GM10266 (cell line): ENCODE measurements around the gene NFKBIE.

Source experiments
- DNase-seq: peaks from one replicate; pipeline ENCODE4 v3.0.0; 2012; ENCODE audit errors: extremely low spot score
- TF ChIP-seq, protein P1 (sequence below): IDR thresholded peaks from 2 replicates; pipeline ENCODE4 v1.5.1; 2012; ENCODE audit warnings: mild to moderate bottlenecking, low read depth; ENCODE audit not compliant: control insufficient read depth, insufficient read depth; ENCODE audit errors: missing control alignments

The NFKBIE gene

DNA sequence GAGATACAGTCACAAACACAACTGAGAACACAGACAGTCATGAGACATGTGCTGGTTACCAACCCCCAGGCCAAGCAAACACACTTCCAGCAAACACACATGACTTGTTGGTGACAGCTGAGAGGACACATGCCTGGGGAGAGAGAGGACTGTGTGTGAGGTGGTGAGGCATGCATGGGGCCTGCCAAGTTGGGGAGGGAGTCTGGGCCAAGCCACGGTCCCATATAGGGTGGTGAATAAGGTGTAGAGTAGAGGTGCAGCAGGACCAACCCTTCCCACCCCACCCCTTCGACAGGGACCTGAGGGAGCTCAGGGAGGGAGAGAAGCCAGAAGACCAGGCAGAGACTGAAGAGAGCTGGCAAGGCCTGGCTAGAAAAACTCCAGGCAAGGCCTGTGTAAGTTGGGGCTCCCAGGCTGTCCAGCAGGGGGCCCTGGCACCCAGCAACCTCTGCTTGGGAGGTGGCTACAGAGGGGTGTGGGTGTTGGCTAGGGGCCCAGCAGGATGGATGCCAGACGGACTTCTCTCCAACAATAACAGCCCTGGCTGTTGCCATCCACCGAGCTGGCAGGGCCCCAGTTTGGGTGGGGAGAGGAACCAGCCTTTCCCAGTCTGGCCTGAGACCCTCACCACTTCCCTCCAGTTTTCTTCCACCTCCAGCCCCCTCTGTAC lies 43.9 kb downstream of the NFKBIE start:
- TF ChIP-seq, protein P1, sequence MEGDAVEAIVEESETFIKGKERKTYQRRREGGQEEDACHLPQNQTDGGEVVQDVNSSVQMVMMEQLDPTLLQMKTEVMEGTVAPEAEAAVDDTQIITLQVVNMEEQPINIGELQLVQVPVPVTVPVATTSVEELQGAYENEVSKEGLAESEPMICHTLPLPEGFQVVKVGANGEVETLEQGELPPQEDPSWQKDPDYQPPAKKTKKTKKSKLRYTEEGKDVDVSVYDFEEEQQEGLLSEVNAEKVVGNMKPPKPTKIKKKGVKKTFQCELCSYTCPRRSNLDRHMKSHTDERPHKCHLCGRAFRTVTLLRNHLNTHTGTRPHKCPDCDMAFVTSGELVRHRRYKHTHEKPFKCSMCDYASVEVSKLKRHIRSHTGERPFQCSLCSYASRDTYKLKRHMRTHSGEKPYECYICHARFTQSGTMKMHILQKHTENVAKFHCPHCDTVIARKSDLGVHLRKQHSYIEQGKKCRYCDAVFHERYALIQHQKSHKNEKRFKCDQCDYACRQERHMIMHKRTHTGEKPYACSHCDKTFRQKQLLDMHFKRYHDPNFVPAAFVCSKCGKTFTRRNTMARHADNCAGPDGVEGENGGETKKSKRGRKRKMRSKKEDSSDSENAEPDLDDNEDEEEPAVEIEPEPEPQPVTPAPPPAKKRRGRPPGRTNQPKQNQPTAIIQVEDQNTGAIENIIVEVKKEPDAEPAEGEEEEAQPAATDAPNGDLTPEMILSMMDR, result peak; percentile 86
- DNase-seq, result peak; percentile 89

DNA sequence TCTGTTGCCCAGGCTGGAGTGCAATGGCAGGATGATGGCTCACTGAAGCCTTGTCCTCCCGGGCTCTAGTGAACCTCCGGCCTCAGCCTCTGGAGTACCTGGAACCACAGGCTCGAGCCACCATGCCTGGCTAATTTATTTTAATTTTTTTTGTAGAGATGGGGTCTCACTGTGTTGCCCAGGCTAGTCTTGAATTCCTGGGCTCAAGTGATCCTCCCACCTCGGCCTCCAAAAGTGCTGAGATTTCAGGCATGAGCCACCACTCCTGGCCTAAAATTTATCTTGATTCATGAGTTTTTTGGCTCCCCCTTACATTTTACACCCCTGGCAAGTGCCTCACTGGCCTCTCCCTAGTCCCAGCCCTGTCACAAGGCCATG lies 44.4 kb downstream of the NFKBIE start:
- DNase-seq, result no peak
- TF ChIP-seq, protein P1, result no peak

DNA sequence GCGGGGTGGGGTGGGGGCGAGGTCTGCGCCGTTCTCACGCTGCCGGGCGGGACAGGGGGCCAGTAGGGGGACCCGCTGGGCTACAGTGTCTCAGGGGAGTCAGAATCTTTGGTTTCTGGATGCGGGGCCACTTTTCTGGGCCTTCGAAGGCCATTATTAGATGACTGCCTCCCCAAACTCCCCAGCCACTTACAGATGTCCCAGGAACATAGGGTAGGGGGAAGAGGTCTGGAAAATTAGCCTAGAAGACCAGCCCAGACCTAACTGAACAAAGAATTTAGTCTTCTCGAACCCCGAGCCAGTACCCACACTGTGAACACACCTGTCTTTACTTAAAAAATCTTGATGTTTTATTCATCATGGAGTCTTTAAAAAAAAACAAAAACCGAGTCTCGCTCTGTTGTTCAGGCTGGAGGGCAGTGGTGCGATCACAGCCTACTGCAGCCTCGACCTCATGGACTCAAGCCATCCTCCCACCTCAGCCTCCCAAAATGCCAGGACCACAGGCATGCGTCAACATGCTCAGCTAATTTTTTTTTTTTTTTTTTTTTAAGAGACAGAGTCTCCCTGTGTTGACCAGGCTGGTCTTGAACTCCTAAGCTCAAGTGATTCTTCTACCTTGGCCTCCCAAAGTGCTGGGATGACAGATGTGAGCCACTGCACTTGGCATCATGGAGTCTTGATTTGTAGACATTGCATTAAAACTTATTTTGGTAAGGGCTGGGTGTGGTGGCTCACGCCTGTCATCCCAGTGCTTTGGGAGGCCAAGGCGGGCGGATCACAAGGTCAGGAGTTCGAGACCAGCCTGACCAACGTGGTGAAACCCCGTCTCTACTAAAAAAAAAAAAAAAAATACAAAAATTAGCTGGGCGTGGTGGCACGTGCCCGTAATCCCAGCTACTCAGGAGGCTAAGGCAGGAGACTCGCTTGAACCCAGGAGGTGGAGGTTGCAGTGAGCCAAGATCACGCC lies 45.3 kb downstream of the NFKBIE start:
- no peak for DNase-seq
- TF ChIP-seq, protein P1, result no peak

DNA sequence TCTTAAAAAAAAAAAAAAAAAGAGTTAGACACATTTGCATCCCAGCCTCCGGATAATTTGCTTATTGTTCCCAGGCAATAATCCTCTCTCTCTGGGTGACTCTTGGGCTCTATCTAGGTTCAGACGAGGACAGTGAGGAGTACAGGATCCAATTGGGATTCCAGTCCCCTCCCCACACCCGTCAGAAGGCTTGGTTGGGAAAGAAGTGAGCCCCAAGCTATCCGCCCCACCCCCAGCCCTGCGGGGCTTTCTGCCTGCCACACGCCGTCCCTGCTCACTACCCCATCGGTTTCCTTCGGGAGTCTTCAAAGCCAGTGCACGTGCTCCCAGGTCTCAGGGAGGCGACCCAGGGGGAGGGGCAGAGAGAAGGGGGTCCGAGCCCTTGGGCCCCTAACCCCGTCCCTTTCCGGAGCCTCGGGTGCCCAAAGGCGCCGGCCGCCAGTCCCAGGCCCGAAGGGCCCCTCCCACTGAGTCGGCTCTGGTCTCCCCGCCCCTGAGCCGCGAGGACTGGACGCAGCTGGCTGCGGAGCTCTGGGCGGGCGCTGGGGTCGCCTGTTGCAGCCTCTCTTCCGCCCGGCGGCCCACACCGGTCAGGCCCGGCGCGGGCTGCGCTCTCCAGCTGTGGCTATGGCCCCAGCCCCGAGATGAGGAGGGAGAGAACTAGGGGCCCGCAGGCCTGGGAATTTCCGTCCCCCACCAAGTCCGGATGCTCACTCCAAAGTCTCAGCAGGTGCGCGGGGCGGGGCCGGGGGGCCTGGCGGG lies 46.1 kb downstream of the NFKBIE start:
- peak; percentile 88 for DNase-seq
- TF ChIP-seq, protein P1, result no peak

DNA sequence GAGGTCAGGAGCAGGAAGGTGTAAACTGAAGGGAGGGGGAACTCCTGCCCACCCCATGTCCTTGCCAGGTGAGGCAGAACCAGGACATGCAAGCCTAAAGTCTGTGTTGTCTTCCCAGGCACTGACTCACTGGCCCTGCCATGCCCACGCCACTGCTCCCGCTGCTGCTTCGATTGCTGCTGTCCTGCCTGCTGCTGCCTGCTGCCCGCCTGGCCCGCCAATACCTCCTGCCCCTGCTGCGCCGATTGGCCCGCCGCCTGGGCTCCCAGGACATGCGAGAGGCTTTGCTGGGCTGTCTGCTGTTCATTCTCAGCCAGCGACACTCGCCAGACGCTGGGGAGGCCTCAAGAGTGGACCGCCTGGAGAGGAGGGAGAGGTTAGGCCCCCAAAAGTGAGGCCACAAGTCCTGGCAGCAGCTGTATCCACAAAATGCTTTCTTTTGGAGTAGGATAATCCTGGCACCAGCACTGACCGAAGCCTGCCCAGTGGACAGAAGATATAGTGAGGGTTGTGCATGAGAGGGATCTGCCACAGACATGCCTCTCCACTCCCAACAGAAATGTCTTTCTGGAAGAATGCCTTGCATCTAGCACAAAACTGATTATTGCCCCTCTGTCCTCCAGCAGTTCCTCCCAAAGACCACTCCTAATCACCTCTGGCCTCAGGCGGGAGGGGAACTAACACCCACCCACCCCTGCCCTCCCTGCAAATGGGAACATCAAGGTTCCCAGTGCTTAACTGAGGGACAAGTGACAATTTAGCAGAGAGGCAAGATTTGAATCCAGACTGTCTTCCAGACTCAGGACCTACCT lies 47.8 kb downstream of the NFKBIE start:
- TF ChIP-seq, protein P1, result no peak
- DNase-seq, result no peak

DNA sequence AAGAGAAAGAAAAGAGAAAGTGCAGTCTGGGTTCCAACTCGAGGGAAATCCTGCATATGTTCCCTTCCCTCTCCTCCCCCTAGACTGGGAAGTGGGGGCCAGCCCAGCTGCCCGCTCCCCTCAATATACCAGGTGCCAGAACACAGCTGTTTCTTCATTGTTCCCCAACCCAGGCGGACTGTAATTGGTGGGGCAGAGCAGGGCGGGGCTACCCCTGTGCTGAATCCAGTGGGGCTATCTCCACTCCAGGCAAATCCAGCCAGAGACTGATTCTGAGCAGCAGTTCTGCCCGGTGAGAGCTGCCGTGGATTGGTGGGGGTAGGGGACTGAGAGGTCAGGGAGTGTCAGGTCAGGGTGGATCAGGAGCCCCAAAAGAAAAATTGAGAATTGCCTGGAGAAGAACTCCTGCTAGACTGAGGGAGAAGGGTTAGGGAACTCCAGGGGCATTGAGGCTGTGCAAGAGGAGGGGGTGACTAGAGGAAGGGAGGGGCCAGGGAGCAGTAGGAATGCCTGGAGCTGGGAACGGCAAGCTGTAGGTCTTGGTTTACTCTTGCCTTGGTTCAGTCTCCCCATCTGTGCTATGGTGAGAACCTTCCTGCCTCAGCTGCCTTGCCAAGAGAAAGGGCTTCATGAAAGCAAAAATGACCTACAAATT lies 48.5 kb downstream of the NFKBIE start, which contains the start of gene MYMX:
MYMX (plus strand) TSS at position 250 of the 655 bp plus-strand sequence. CDS start 546 bp downstream, outside the sequence.
- TF ChIP-seq, protein P1, result no peak
- no peak for DNase-seq
